GM18520 (cell line): ENCODE measurements around the gene HBEGF.
"Not testable (repeated sequence)": the region's sequence is repeated elsewhere in the genome, so short reads cannot be mapped to it uniquely, and the experiment has no call there.

Experiments used
- ATAC-seq: cut with Tn5 transposase; IDR thresholded peaks from one replicate; pipeline ENCODE4 v1.9.1; 2021; ENCODE audit not compliant: unreplicated experiment

Gene HBEGF

DNA sequence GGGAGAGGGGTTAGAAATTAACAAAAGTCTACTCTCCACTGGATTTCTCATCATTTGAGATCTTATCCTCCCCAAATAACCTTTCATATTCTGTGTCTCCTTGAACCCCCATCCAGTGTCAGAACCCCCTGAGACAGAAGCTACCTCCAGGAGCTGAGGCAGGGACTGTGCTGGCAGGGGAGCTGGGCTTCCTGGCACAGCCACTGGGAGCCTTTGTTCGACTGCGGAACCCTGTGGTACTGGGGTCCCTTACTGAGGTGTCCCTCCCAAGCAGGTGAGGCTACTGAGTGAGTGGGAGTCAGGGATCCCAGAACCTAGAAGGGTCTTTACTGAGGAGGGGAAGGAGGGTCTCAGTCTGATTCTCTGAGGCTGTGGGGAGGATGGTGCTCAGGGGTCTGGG, 15.5 kb upstream of the HBEGF start:
- no peak for ATAC-seq

DNA sequence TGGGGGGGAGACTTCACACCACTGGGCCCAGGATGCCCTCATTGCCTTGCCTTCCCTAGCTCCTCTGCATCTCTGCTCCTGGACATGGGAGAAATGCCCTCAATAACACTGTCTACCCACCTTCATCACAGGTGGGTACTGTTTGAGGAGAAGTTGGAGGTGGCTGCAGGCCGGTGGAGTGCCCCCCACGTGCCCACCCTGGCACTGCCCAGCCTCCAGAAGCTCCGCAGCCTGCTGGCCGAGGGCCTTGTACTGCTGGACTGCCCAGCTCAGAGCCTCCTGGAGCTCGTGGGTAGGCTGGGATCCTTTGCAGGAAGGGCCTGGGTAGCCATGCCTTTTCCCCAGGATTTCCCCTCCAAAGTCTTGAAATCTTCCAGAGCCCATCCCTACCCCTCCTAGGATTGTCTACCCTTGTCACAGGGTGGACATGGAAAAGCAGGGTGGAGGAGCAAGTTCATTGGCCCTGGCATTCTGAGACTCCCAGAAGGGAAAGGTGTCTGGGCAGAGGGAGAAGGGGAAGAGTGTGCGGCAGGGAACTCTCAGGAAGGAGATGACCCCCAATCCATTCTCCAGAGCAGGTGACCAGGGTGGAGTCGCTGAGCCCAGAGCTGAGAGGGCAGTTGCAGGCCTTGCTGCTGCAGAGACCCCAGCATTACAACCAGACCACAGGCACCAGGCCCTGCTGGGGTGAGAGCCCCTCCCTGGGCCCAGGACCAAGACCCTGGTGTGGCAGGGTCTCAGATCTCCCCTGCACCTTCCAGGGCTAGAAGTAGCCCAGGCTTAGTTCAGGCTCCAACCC, 14.5 kb upstream of the HBEGF start:
- ATAC-seq: no peak

GRCh38 chr5:140360101-140360500, 13.7 kb upstream of the HBEGF start, which contains the start of gene SLC4A9:
Gene SLC4A9, plus strand, starts transcription at chr5:140360194. Its CDS starts 43 bp downstream, at chr5:140360237.
- no peak for ATAC-seq

DNA sequence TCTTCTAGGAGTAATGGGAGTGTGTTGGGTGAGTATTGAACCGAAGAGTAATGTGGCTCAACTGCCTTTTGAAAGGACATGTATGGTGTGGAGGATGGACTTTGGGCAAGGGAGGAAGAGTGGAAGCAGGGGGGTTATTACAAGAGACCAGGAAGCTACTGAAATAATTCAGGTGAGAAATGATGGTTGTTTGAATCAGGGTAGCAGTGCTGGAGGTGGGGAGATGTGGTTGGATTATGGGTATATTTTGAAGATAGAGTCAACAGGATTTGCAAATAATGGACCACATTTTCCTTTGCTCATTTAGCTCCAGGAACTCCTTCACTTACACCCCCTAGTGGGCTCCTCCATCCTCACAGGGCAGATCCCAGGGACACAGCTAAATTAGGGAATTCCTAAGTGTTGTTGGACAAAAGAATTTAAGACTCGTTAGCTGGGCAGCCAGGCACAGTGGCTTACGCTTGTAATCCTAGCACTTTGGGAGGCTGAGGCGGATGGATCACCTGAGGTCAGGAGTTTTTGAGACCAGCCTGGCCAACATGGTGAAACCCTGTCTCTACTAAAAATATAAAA, 12.4 kb upstream of the HBEGF start:
- ATAC-seq: no peak

GRCh38 chr5:140357726-140358093, 11.3 kb upstream of the HBEGF start:
- ATAC-seq: peak; percentile 76

- ATAC-seq: no peak
Measured at GRCh38 chr5:140356853-140357725, 10.7 kb upstream of the HBEGF start.

DNA sequence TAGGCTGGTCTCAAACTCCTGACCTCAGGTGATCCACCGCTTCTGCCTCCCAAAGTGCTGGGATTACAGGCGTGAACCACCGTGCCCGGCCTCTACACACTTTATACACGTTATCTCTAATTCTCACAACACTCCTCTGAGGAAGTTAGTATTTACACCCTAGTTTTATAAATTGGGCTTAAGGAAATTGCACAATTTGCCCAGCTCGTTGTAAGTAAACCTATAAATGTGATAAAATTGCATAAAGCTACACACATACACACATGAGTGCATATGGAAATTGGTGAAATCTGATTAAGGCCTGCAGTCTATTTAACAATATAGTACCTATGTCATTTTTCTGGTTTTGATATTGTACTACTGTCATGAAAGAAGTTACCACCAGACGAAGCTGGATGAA, 9.1 kb upstream of the HBEGF start:
- no peak for ATAC-seq

DNA sequence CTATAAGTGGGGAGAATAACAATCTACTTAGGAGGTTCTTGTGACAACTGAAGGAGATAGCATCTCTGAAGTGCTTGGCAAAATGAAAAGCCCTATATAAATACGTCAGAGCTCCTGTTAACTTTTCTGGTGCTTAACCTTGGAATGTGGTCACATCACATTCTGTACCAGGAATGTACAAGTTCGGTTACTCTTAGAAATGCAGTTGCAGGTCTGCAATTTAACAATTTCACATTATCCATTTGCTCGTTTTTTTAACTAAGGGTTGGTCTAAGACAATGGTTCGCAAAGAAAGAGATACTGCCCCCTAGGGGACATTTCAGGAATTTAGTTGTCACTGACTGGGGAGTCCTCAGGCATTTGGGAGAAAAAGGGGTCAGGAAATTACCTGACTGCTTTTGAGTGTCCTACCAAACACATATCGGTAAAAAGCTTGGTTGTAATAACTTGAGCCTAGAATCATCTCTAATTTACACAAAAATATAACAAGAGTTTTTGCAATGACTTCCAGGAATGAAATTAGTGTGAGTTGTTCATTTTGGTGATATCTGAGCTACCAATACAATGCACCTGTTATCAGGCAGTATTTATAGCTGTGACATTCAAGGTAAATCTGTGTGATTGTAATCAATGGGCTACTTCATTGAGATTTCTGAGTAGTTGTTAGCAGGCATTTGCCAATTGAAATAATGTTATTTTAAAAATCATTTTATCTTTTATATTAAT, 5.4 kb upstream of the HBEGF start:
- peak; percentile 54 for ATAC-seq

DNA sequence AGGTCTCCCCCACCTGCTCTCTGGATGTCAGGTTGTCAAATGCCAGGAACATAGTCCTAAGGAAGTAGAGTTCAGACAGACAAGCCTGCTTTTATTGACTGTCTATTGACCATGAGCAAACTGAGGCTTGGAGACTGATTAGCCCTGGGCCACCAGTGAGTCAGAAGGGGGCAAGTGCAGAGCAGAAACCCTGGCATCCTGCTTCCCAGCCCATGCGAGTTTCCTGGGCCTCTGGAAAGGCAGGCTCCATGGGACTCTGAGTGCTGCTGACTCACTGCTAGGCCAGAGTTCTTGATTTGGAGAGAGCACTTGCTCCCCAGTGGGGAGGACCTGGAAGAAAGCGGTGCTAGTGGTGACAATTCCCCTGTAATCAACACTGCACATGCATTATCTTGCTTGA, 2.8 kb upstream of the HBEGF start:
- no peak for ATAC-seq

- no peak for ATAC-seq
Measured at GRCh38 chr5:140348104-140348503, 1.7 kb upstream of the HBEGF start.

GRCh38 chr5:140347360-140347759, 957 bp upstream of the HBEGF start:
- no peak for ATAC-seq

DNA sequence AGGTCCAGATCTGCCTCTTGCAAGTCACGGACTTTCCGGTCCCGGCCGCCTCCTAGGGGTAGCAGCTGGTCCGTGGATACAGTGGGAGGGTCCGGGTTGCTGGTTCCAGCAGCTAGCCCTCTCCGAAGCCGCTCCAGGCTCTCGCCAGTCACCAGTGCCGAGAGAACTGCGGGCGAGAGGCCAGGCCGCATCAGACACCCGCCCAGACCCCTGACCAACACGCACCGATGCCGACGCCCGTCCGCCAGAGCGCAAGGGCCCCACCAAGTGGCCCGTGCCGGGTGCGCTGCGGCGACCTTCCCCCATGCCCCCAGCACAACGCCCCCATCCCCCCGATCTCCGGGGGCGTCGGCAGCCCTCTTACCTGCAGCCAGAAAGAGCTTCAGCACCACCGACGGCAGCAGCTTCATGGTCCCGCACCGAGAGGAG, 470 bp downstream of the HBEGF start:
- ATAC-seq: no peak

GRCh38 chr5:140344683-140345423, 1.6 kb downstream of the HBEGF start:
- no peak for ATAC-seq

- ATAC-seq: not testable (repeated sequence)
Measured at GRCh38 chr5:140343849-140344248, 2.6 kb downstream of the HBEGF start.

- ATAC-seq: no peak
Measured at GRCh38 chr5:140342896-140343295, 3.5 kb downstream of the HBEGF start.

DNA sequence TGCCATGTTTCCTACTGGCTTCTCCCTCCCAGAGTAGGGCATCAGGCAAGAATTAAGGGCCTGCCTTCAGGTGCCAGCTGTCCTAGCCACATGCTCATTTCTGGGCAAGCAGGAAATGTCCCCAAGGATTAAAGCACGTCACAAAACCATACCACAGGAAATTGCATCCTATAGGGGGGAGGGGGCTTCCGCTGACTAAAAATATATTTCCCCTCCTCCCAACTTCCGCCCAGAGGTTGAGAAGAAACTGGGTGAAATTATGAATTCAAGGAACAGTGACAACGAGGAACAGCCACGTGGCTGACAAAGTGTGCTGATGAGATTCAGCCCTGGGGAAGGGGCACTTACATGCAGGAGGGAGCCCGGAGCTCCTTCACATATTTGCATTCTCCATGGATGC, 4.1 kb downstream of the HBEGF start:
- no peak for ATAC-seq

- no peak for ATAC-seq
Measured at GRCh38 chr5:140341591-140341990, 4.8 kb downstream of the HBEGF start.

GRCh38 chr5:140340605-140341121, 5.7 kb downstream of the HBEGF start:
- ATAC-seq: no peak

DNA sequence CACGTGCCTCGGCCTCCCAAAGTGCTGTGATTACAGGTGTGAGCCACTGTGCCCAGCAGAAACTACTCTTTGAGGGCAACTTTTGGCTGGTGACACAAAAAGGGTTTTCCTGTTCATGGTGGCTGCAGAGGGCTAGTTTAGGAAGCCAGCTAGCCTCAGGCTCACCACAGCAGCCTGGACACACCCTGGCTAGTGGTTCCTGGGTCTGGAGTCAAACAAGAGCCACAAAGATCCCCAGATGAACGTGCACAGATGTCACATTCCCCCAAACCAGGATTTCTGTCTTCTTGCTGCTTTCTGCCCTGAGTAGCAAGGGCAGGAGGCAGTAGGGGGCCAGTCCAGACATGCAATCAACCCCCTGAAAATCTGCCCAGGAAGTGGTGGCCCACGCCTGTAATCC, 6.8 kb downstream of the HBEGF start:
- no peak for ATAC-seq

- no peak for ATAC-seq
Measured at GRCh38 chr5:140338908-140339307, 7.5 kb downstream of the HBEGF start.
